Gastrocnemius medialis (tissue), 4 donors: ENCODE data around the gene PDE4B.

Experiments
- CTCF ChIP-seq, 5 experiments: fragments of 450-650 bp in 3 of 5; fragments of 200-600 bp in 2 of 5; sonication (generic) in 2 of 5; IDR thresholded peaks in 4 of 5; conservative IDR thresholded peaks in 1 of 5; 1 replicate in 4 of 5; 2 replicates in 1 of 5; pipeline ENCODE4 v1.5.1; 2016 to 2019; ENCODE audit warnings: antibody characterized with exemption in 5 of 5, mild to moderate bottlenecking in 3 of 5, moderate library complexity in 3 of 5
- POLR2A ChIP-seq, 2 donors: fragments of 450-650 bp; IDR thresholded peaks; one replicate each; pipeline ENCODE4 v1.6.1; 2017; ENCODE audit warnings: antibody characterized with exemption in 2 of 2, mild to moderate bottlenecking in 2 of 2, moderate library complexity in 2 of 2

DNA sequence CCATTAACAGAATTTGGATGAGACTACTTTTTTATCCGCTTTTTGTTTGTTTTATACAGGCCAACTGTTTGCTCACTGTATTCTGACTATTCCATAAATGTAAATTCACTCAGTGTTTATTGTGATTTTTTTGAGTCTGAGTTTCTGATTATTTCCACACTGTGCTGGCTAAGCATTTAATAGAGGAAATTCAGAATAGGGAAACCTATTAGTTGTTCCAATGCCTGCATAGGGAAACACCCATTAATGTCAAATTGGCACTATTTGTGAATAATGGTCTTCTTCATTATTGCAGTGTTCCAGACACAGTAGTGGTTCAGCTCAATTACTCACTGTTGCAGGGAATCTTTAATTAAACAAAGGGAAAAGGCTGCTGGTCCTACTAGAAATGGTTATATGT is 566.6 kb downstream of the PDE4B start:
- TF ChIP-seq CTCF (IDR thresholded peaks at IDR 0.05 in 4 of 5, conservative IDR thresholded peaks at IDR 0.05 in 1 of 5) (no peak), POLR2A (IDR thresholded peaks at IDR 0.05) (no peak)
